Fibroblast of lung (primary cell): ENCODE results near the gene CSRNP3. TPM values are rescaled to one million over a fixed set of nuclear protein-coding genes. Genes with fewer than 3 reads are reported as not detected.

ENCODE experiments used
- DNase-seq, 2 donors: peaks; one replicate each; pipeline versions ENCODE4 v3.0.0 to v3.0.0-alpha.2; 2010; ENCODE audit warnings: low read depth in 2 of 2
- H2AFZ ChIP-seq: 2 replicates; pipeline ENCODE4 v1.5.1; 2012; ENCODE audit warnings: low read length, control low read depth, inconsistent platforms
- H3K27ac ChIP-seq: 2 replicates; pipeline ENCODE4 v1.5.1; 2011; ENCODE audit warnings: low read length, control low read depth; ENCODE audit not compliant: insufficient read depth
- H3K27me3 ChIP-seq: 2 replicates; pipeline ENCODE4 v1.5.1; 2011; ENCODE audit warnings: mild to moderate bottlenecking, low read length; ENCODE audit not compliant: control insufficient read depth, insufficient read depth
- H3K36me3 ChIP-seq: 2 replicates; pipeline ENCODE4 v1.5.1; 2011; ENCODE audit warnings: low read length; ENCODE audit not compliant: control insufficient read depth, insufficient read depth
- H3K4me1 ChIP-seq: 2 replicates; pipeline ENCODE4 v1.5.1; 2011; ENCODE audit warnings: low read length; ENCODE audit not compliant: control insufficient read depth, insufficient read depth; ENCODE audit errors: extremely low read depth
- H3K4me2 ChIP-seq: 2 replicates; pipeline ENCODE4 v1.5.1; 2011; ENCODE audit warnings: low read length, control low read depth; ENCODE audit not compliant: insufficient read depth; ENCODE audit errors: extremely low read depth
- H3K4me3 ChIP-seq, 4 experiments: fragments of 200-600 bp in 1 of 4; sonication (generic) in 1 of 4; replicated peaks in 1 of 4; 2 replicates each; pipeline ENCODE4 v1.5.1; 2011 to 2016; ENCODE audit warnings: low read length in 4 of 4, low read depth in 3 of 4, mild to moderate bottlenecking in 3 of 4, control low read depth in 2 of 4, inconsistent platforms in 1 of 4, mixed read lengths in 1 of 4; ENCODE audit not compliant: insufficient read depth in 1 of 4; ENCODE audit errors: control extremely low read depth in 1 of 4
- H3K79me2 ChIP-seq: 2 replicates; pipeline ENCODE4 v1.5.1; 2012; ENCODE audit warnings: mild to moderate bottlenecking, low read length, inconsistent platforms; ENCODE audit not compliant: control insufficient read depth, insufficient read depth
- H3K9ac ChIP-seq: 2 replicates; pipeline ENCODE4 v1.5.1; 2011; ENCODE audit warnings: mild to moderate bottlenecking, low read length, control low read depth; ENCODE audit not compliant: insufficient read depth
- H3K9me3 ChIP-seq: 2 replicates; pipeline ENCODE4 v1.5.1; 2012; ENCODE audit warnings: low read depth, low read length; ENCODE audit not compliant: control insufficient read depth, insufficient read depth
- H4K20me1 ChIP-seq: 2 replicates; pipeline ENCODE4 v1.5.1; 2011; ENCODE audit warnings: low read length; ENCODE audit not compliant: control insufficient read depth, insufficient read depth; ENCODE audit errors: extremely low read depth
- CTCF ChIP-seq, 2 donors: IDR thresholded peaks in 1 of 2; conservative IDR thresholded peaks in 1 of 2; 1 replicate in 1 of 2; 2 replicates in 1 of 2; pipeline ENCODE4 v1.5.1; 2011 to 2012; ENCODE audit warnings: low read length in 2 of 2, control low read depth in 1 of 2, inconsistent platforms in 1 of 2, low read depth in 1 of 2, mild to moderate bottlenecking in 1 of 2
- EZH2 ChIP-seq: IDR thresholded peaks from 2 replicates; pipeline ENCODE4 v1.5.1; 2012; ENCODE audit warnings: low read length, control low read depth, mild to moderate bottlenecking; ENCODE audit errors: missing control alignments
- polyA plus RNA-seq, 2 donors: library from polyadenylated mRNA; depleted of rRNA in 1 of 2; stranded (reverse) in 1 of 2; unstranded in 1 of 2; fragments of >200 nt; gene quantifications; 2 replicates each; pipeline ENCODE4 v1.2.1, GENCODE V29; 2011 to 2012; ENCODE audit warnings: missing spikeins in 1 of 2
- total RNA-seq: library from RNA; depleted of rRNA; stranded (reverse); fragments of >200 nt; gene quantifications from 2 replicates; pipeline ENCODE4 v1.2.1, GENCODE V29; 2014

The CSRNP3 gene
- total and polyA plus RNA-seq, 2 donors (not counting 1 experiment from before 2014, with no cell fraction given) = 0.66 to 1.1 TPM

GRCh38 chr2:165651233-165651632, 181.7 kb downstream of the CSRNP3 start:
- no peak for DNase-seq

GRCh38 chr2:165655661-165656060, 186.2 kb downstream of the CSRNP3 start:
- H3K4me2 ChIP-seq = no peak overlapping the region

More at GRCh38 chr2:165651233-165651632, 181.7 kb downstream of the CSRNP3 start:
- Histone ChIP-seq H3K27me3 (no peaks in the 10 kb centered on the region), H2AFZ (no peak overlapping the region), H3K4me1 (no peaks in the 10 kb centered on the region), H3K4me2 (no peak overlapping the region), H3K36me3 (no peaks in the 10 kb centered on the region), H4K20me1 (no peaks in the 10 kb centered on the region), H3K9me3 (no peaks in the 10 kb centered on the region), H3K4me3 (no peak overlapping the region), H3K9ac (no peak overlapping the region), H3K27ac (no peak overlapping the region), H3K79me2 (no peaks in the 10 kb centered on the region)
- TF ChIP-seq EZH2 = no peak
- TF ChIP-seq CTCF (conservative IDR thresholded peaks at IDR 0.05 in 1 of 2, IDR thresholded peaks at IDR 0.05 in 1 of 2; ENCODE audit: low read depth in 1 of 2, low read length in 2 of 2) = no peak

GRCh38 chr2:165660361-165660760, 190.9 kb downstream of the CSRNP3 start:
- H3K9me3 ChIP-seq = no peaks in the 10 kb centered on the region
- DNase-seq = no peak
- no peak overlapping the region for H3K4me2 ChIP-seq
- no peaks in the 10 kb centered on the region for H4K20me1 ChIP-seq
- no peaks in the 10 kb centered on the region for H3K4me1 ChIP-seq
- H3K4me3 ChIP-seq = no peak overlapping the region
- H2AFZ ChIP-seq = no peak overlapping the region
- no peaks in the 10 kb centered on the region for H3K27me3 ChIP-seq
- H3K9ac ChIP-seq = no peak overlapping the region
- no peak overlapping the region for H3K27ac ChIP-seq
- H3K79me2 ChIP-seq = no peaks in the 10 kb centered on the region
- no peaks in the 10 kb centered on the region for H3K36me3 ChIP-seq
- TF ChIP-seq CTCF (conservative IDR thresholded peaks at IDR 0.05 in 1 of 2, IDR thresholded peaks at IDR 0.05 in 1 of 2; ENCODE audit: low read depth in 1 of 2, low read length in 2 of 2) (no peak), EZH2 (no peak)

More at GRCh38 chr2:165655661-165656060, 186.2 kb downstream of the CSRNP3 start:
- no peak for DNase-seq
- H4K20me1 ChIP-seq = no peaks in the 10 kb centered on the region
- no peaks in the 10 kb centered on the region for H3K79me2 ChIP-seq
- H2AFZ ChIP-seq = no peak overlapping the region
- H3K9me3 ChIP-seq = no peaks in the 10 kb centered on the region
- H3K27me3 ChIP-seq = no peaks in the 10 kb centered on the region
- TF ChIP-seq EZH2 (no peak), CTCF (conservative IDR thresholded peaks at IDR 0.05 in 1 of 2, IDR thresholded peaks at IDR 0.05 in 1 of 2; ENCODE audit: low read depth in 1 of 2, low read length in 2 of 2) (no peak)
- no peak overlapping the region for H3K27ac ChIP-seq
- H3K4me1 ChIP-seq = no peaks in the 10 kb centered on the region
- no peaks in the 10 kb centered on the region for H3K36me3 ChIP-seq
- H3K9ac ChIP-seq = no peak overlapping the region
- H3K4me3 ChIP-seq = no peak overlapping the region
